Erythroblast (primary cell): ENCODE data around the gene KCNK18.
"Not testable (repeated sequence)": the region's sequence is repeated elsewhere in the genome, so short reads cannot be mapped to it uniquely, and the experiment has no call there.

Source experiments
- DNase-seq, 2 experiments: peaks; one replicate each; lab custom pipeline; 2025; lab: John Stamatoyannopoulos, UW
- GATA1 ChIP-seq: IDR thresholded peaks from 2 replicates; pipeline ENCODE4 v1.6.1; 2011; ENCODE audit warnings: low read depth, mild to moderate bottlenecking, control low read depth, low read length, moderate library complexity
- POLR2A ChIP-seq: IDR thresholded peaks from 2 replicates; pipeline ENCODE4 v1.6.1; 2011; ENCODE audit warnings: mild to moderate bottlenecking, low read length

Gene KCNK18

GRCh38 chr10:117184296-117184695, 13.0 kb upstream of the KCNK18 start:
- TF ChIP-seq GATA1 (no peak), POLR2A (no peak)
- no peak for DNase-seq

- TF ChIP-seq POLR2A (no peak), GATA1 (no peak)
- no peak for DNase-seq
Observed at GRCh38 chr10:117184821-117185220, 12.5 kb upstream of the KCNK18 start.

- DNase-seq = not testable (repeated sequence)
Observed at GRCh38 chr10:117185817-117186216, 11.5 kb upstream of the KCNK18 start.

GRCh38 chr10:117186832-117187615, 10.3 kb upstream of the KCNK18 start:
- TF ChIP-seq POLR2A (no peak), GATA1 (no peak)
- no peak for DNase-seq

- TF ChIP-seq POLR2A (no peak), GATA1 (no peak)
- no peak for DNase-seq
Observed at GRCh38 chr10:117188371-117188770, 8.9 kb upstream of the KCNK18 start.

- no peak for DNase-seq
- no peak for TF ChIP-seq POLR2A
- no peak for TF ChIP-seq GATA1
Observed at GRCh38 chr10:117189557-117189956, 7.7 kb upstream of the KCNK18 start.

GRCh38 chr10:117198088-117198487, 799 bp downstream of the KCNK18 start:
- TF ChIP-seq GATA1 (no peak), POLR2A (no peak)
- no peak for DNase-seq

GRCh38 chr10:117201826-117202225, 4.5 kb downstream of the KCNK18 start:
- DNase-seq = no peak
- TF ChIP-seq GATA1 (no peak), POLR2A (no peak)

- TF ChIP-seq GATA1 = no peak
- no peak for TF ChIP-seq POLR2A
- DNase-seq = no peak
Observed at GRCh38 chr10:117204316-117204715, 7.0 kb downstream of the KCNK18 start.

- TF ChIP-seq POLR2A = no peak
- TF ChIP-seq GATA1 = no peak
- DNase-seq = no peak
Observed at GRCh38 chr10:117212176-117212575, 14.9 kb downstream of the KCNK18 start.

- TF ChIP-seq GATA1 (no peak), POLR2A (no peak)
- DNase-seq = no peak
Observed at GRCh38 chr10:117214401-117214800, 17.1 kb downstream of the KCNK18 start.

- no peak for DNase-seq
- TF ChIP-seq GATA1 (no peak), POLR2A (no peak)
Observed at GRCh38 chr10:117215079-117215478, 17.8 kb downstream of the KCNK18 start.

GRCh38 chr10:117216028-117216427, 18.7 kb downstream of the KCNK18 start:
- no peak for TF ChIP-seq GATA1
- DNase-seq = no peak

GRCh38 chr10:117216611-117217195, 19.4 kb downstream of the KCNK18 start:
- DNase-seq = peak; percentile 81 to 88
- TF ChIP-seq POLR2A (no peak), GATA1 (no peak)
